K562 (cell line): ENCODE measurements around the gene AK5. TPM values are rescaled to one million over a fixed set of nuclear protein-coding genes. Genes with fewer than 3 reads are reported as not detected.

Source experiments
- ATAC-seq: fragments of 200-7000 bp; cut with Tn5 transposase; 3 replicates; pipeline ENCODE4 v1.9.1; 2020; ENCODE audit warnings: moderate library complexity
- BruUV-seq: library from RNA; stranded (reverse); fragments of 400-500 nt; replicated peaks from 2 replicates; lab custom pipeline; 2021; lab: Mats Ljungman, UMichigan
- CTCF ChIA-PET: fragments of 300-600 bp; formaldehyde crosslinking; extraction: SDS; loops from one replicate; lab custom pipeline; 2021; ENCODE audit warnings: low intra/inter-chr PET ratio; lab: Yijun Ruan, JAX
- POLR2A ChIA-PET: fragments of 300-600, 350-650 bp; sonication (Branson Sonifier 250); formaldehyde crosslinking; extraction: SDS; loops from one replicate; lab custom pipeline; 2021; ENCODE audit warnings: antibody characterized with exemption, inconsistent platforms; lab: Yijun Ruan, JAX
- DNase-seq, 4 experiments: peaks; one replicate each; pipeline versions ENCODE4 v3.0.0 to v3.0.0-alpha.2; 2011 to 2018; ENCODE audit warnings: low spot score in 3 of 4, mixed read lengths in 3 of 4; ENCODE audit errors: extremely low read depth in 1 of 4
- FAIRE-seq: peaks from 2 replicates; lab custom pipeline; 2011; peaks lifted over from hg19 to GRCh38; lab: Jason Lieb, UNC
- H2AFZ ChIP-seq: 2 replicates; pipeline ENCODE4 v1.6.0; 2011; ENCODE audit warnings: low read depth, low read length, control low read depth, inconsistent platforms
- H3K27ac ChIP-seq: fragments of 200-600 bp; 3 replicates; pipeline ENCODE4 v1.8.0; 2011; ENCODE audit warnings: low read depth, mild to moderate bottlenecking, control low read depth, inconsistent platforms, low read length, moderate library complexity, mixed read lengths; ENCODE audit errors: extremely low read depth
- H3K27me3 ChIP-seq, 2 experiments: fragments of 300-600 bp in 1 of 2; 2 replicates in 1 of 2; 3 replicates in 1 of 2; pipeline versions ENCODE4 v1.6.0 to v1.8.0; 2011; ENCODE audit warnings: inconsistent platforms in 2 of 2, low read length in 2 of 2, mild to moderate bottlenecking in 1 of 2, mixed read lengths in 1 of 2, moderate library complexity in 1 of 2; ENCODE audit not compliant: control insufficient read depth in 2 of 2, insufficient read depth in 2 of 2
- H3K36me3 ChIP-seq: fragments of 300-600 bp; 3 replicates; pipeline ENCODE4 v1.8.0; 2011; ENCODE audit warnings: mild to moderate bottlenecking, low read length, inconsistent platforms; ENCODE audit not compliant: control insufficient read depth, insufficient read depth
- H3K4me1 ChIP-seq, 2 experiments: fragments of 200-600 bp in 1 of 2; replicated peaks in 1 of 2; 2 replicates in 1 of 2; 3 replicates in 1 of 2; pipeline versions ENCODE4 v1.5.1 to v1.8.0; 2011; ENCODE audit warnings: inconsistent platforms in 2 of 2, low read length in 2 of 2, mild to moderate bottlenecking in 1 of 2, mixed read lengths in 1 of 2, moderate library complexity in 1 of 2; ENCODE audit not compliant: control insufficient read depth in 2 of 2, insufficient read depth in 2 of 2
- H3K4me2 ChIP-seq: 2 replicates; pipeline ENCODE4 v1.6.1; 2011; ENCODE audit warnings: low read length, control low read depth, inconsistent platforms, mixed read lengths; ENCODE audit not compliant: insufficient read depth
- H3K4me3 ChIP-seq: fragments of 200-600 bp; sonication (generic), shearing (Covaris generic); 2 replicates; pipeline ENCODE4 v1.5.1; 2016; ENCODE audit warnings: control low read depth, inconsistent platforms
- H3K79me2 ChIP-seq: fragments of 200-600 bp; 3 replicates; pipeline ENCODE4 v1.8.0; 2011; ENCODE audit warnings: low read length, inconsistent platforms; ENCODE audit not compliant: control insufficient read depth, insufficient read depth
- H3K9ac ChIP-seq, 2 experiments: 2 replicates each; pipeline versions ENCODE4 v1.6.0 to v1.6.1; 2011; ENCODE audit warnings: low read depth in 2 of 2, low read length in 2 of 2, control low read depth in 1 of 2, inconsistent platforms in 1 of 2, mild to moderate bottlenecking in 1 of 2, mixed read lengths in 1 of 2; ENCODE audit not compliant: insufficient read depth in 1 of 2
- H3K9me1 ChIP-seq: one replicate; pipeline ENCODE4 v1.6.0; 2011; ENCODE audit warnings: inconsistent platforms, mild to moderate bottlenecking, low read length, moderate library complexity; ENCODE audit not compliant: control insufficient read depth, insufficient read depth
- H3K9me3 ChIP-seq: replicated peaks from 2 replicates; pipeline ENCODE4 v1.5.1; 2011; ENCODE audit warnings: low read depth, low read length, inconsistent platforms; ENCODE audit not compliant: control insufficient read depth, insufficient read depth
- H4K20me1 ChIP-seq: replicated peaks from 2 replicates; pipeline ENCODE4 v1.6.1; 2011; ENCODE audit warnings: low read length, inconsistent platforms, mixed read lengths; ENCODE audit not compliant: control insufficient read depth, insufficient read depth
- BMI1 ChIP-seq: fragments of 150-350 bp; IDR thresholded peaks from 2 replicates; pipeline ENCODE4 v1.6.1; 2014; ENCODE audit warnings: low read length
- HNRNPL ChIP-seq: fragments of 200-400 bp; formaldehyde crosslinking; IDR thresholded peaks from 2 replicates; pipeline ENCODE4 v1.6.1; 2017; ENCODE audit warnings: low read depth, mild to moderate bottlenecking, low read length
- KLF13 ChIP-seq: fragments of 450-650 bp; IDR thresholded peaks from 2 replicates; pipeline ENCODE4 v1.6.1; 2016; ENCODE audit warnings: missing genetic modification characterization, low read depth, mild to moderate bottlenecking, missing compliant biosample characterization, moderate library complexity, borderline replicate concordance
- POLR2AphosphoS5 ChIP-seq: IDR thresholded peaks from 2 replicates; pipeline ENCODE4 v1.6.1; 2011; ENCODE audit warnings: mild to moderate bottlenecking, low read depth, low read length, moderate library complexity; ENCODE audit not compliant: control insufficient read depth, insufficient read depth
- PTTG1 ChIP-seq: fragments of 450-650 bp; IDR thresholded peaks from 2 replicates; pipeline ENCODE4 v1.6.1; 2016; ENCODE audit warnings: low read depth, mild to moderate bottlenecking, missing genetic modification characterization, missing compliant biosample characterization
- SRSF3 ChIP-seq: fragments of 200-400 bp; formaldehyde crosslinking; IDR thresholded peaks from 2 replicates; pipeline ENCODE4 v1.6.1; 2016; ENCODE audit warnings: mild to moderate bottlenecking, low read length, moderate library complexity; ENCODE audit not compliant: insufficient read depth
- TAL1 ChIP-seq: fragments of 450-650 bp; IDR thresholded peaks from 2 replicates; pipeline ENCODE4 v1.6.1; 2016; ENCODE audit warnings: mild to moderate bottlenecking
- ZNF354B ChIP-seq: fragments of 250-450 bp; sonication (Bioruptor Pico); IDR thresholded peaks from 2 replicates; pipeline ENCODE4 v1.4.0; 2020
- ZNF586 ChIP-seq: fragments of 450-650 bp; formaldehyde crosslinking; conservative IDR thresholded peaks from 2 replicates; pipeline ENCODE4 v1.4.0; 2020; ENCODE audit warnings: mild to moderate bottlenecking, moderate library complexity
- WGBS: fragments of 100-300 bp; shearing (Covaris generic); methylation state at CpG from one replicate; pipeline ENCODE4 v1.1.6; 2016; ENCODE audit warnings: low coverage, mixed read lengths; ENCODE audit not compliant: insufficient coverage; ENCODE audit errors: missing lambda C conversion rate; 5-methylcytosine and 5-hydroxymethylcytosine counted together
- in situ Hi-C: fragments of 300-500 bp; cut with MboI; formaldehyde crosslinking; loops from 4 replicates; pipeline ENCODE4 v1.15.0; 2018; ENCODE audit warnings: inconsistent platforms, mixed read lengths
- intact Hi-C: fragments of 100-400 bp; cut with micrococcal nuclease; formaldehyde crosslinking; loops from 2 replicates; pipeline ENCODE4 v1.14.2; 2022
- polyA plus RNA-seq, 8 experiments: library from polyadenylated mRNA; depleted of rRNA in 4 of 8; stranded (reverse) in 5 of 8; unstranded in 3 of 8; fragments of >200 nt; fragmentation: Nextera tagmentation in 2 of 8; fragmentation: Illumina TruSeq in 1 of 8; extraction: Ambion mirVana in 2 of 8; extraction: Trizol in 1 of 8; gene quantifications; 2 replicates each; pipeline versions ENCODE4 v1.2.1 to v1.2.3, GENCODE V29; 2011 to 2014; ENCODE audit warnings: inconsistent platforms in 1 of 8, missing spikeins in 1 of 8
- total RNA-seq, 7 experiments: library from RNA; depleted of rRNA in 6 of 7; stranded (reverse); fragments of >200 nt in 6 of 7; fragmentation: Illumina TruSeq in 2 of 7; extraction: Trizol in 2 of 7; gene quantifications; 2 replicates each; pipeline versions ENCODE4 v1.2.1 to v1.2.3, GENCODE V29; 2011 to 2021; ENCODE audit warnings: low replicate concordance in 1 of 7
- TF ChIP-seq, protein P1 (sequence below): fragments of 450-650 bp; IDR thresholded peaks from 2 replicates; pipeline ENCODE4 v1.6.1; 2018; ENCODE audit warnings: mild to moderate bottlenecking, low read depth; ENCODE audit not compliant: partially characterized antibody
- TF ChIP-seq, protein P2 (sequence below): sonication (generic); formaldehyde crosslinking; IDR thresholded peaks from 2 replicates; pipeline ENCODE4 v1.9.0; 2022; ENCODE audit warnings: mild to moderate bottlenecking, missing genetic modification reagents
- TF ChIP-seq, protein P3 (sequence below): sonication (generic); formaldehyde crosslinking; IDR thresholded peaks from 2 replicates; pipeline ENCODE4 v1.9.0; 2022; ENCODE audit warnings: mild to moderate bottlenecking, missing genetic modification reagents
- TF ChIP-seq, protein P4 (sequence below), 2 experiments: IDR thresholded peaks in 1 of 2; conservative IDR thresholded peaks in 1 of 2; 2 replicates each; pipeline ENCODE4 v1.6.1; 2016; ENCODE audit warnings: low read depth in 2 of 2, mild to moderate bottlenecking in 1 of 2, missing compliant biosample characterization in 1 of 2, missing genetic modification characterization in 1 of 2, moderate library complexity in 1 of 2

Gene AK5
- total and polyA plus RNA-seq, 9 of the 15 experiments (the other 6 are each of a cell fraction or from before 2014, with no cell fraction given): 0.06 TPM; not detected in 8

DNA sequence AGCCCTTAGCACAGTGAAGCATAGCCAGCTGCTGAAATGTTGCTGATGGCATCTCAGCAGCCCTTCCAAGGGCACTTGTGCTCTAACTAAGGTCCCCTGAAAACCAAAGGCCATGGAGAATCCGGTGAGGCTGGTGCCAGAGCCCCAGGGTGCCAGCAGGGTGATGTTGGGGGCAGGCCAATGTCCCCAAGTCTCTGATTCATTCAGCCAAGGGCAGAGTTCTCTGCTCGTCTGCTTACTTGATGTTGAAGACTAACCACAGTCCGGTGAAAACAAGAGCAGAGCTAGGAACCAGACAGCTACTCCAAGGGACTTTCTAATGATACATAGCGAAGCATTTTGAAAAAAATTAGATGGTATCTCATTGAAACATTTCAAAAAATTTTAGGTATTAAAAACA lies 250.8 kb downstream of the AK5 start:
- ChIA-PET POLR2A (no interaction called here), CTCF (no interaction called here)
- no peaks in the 10 kb centered on the region for H3K9me3 ChIP-seq
- no peak overlapping the region for H3K4me3 ChIP-seq
- no peaks in the 10 kb centered on the region for H3K36me3 ChIP-seq
- ATAC-seq (no peak), FAIRE-seq (no peak), DNase-seq (no peak)
- H3K4me1 ChIP-seq: no peaks in the 10 kb centered on the region; a peak in 1 of 5 replicates
- in situ Hi-C loops: no loop called here
- no peak overlapping the region for H3K9ac ChIP-seq
- H3K27me3 ChIP-seq: peaks cover 2 to 19% of the 10 kb centered on the region in 2 experiments; a peak in 3 of 5 replicates
- H4K20me1 ChIP-seq: no peaks in the 10 kb centered on the region
- intact Hi-C loops: loop anchor here (1.0 to 10.0 kb wide), 4 partner anchors 150 to 1380 kb away; partner anchors contain the start of gene ZZZ3
- no peaks in the 10 kb centered on the region for H3K9me1 ChIP-seq
- H2AFZ ChIP-seq: no peak overlapping the region
- no peak overlapping the region for H3K4me2 ChIP-seq
- H3K79me2 ChIP-seq: no peaks in the 10 kb centered on the region
- WGBS: 36% methylated on average over 4 of the region's 4 CpGs
- BruUV-seq: no TSS peak
- no peak overlapping the region for H3K27ac ChIP-seq
- TF ChIP-seq BMI1 (no peak), POLR2AphosphoS5 (no peak), ZNF586 (CRISPR knock-in tag) (no peak), SRSF3 (no peak), ZNF354B (CRISPR knock-in tag) (no peak), KLF13 (no peak), PTTG1 (no peak), HNRNPL (no peak), TAL1 (no peak)
- TF ChIP-seq, protein P1, sequence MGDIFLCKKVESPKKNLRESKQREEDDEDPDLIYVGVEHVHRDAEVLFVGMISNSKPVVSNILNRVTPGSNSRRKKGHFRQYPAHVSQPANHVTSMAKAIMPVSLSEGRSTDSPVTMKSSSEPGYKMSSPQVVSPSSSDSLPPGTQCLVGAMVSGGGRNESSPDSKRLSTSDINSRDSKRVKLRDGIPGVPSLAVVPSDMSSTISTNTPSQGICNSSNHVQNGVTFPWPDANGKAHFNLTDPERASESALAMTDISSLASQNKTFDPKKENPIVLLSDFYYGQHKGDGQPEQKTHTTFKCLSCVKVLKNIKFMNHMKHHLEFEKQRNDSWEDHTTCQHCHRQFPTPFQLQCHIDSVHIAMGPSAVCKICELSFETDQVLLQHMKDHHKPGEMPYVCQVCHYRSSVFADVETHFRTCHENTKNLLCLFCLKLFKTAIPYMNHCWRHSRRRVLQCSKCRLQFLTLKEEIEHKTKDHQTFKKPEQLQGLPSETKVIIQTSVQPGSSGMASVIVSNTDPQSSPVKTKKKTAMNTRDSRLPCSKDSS: no peak
- TF ChIP-seq, protein P2, sequence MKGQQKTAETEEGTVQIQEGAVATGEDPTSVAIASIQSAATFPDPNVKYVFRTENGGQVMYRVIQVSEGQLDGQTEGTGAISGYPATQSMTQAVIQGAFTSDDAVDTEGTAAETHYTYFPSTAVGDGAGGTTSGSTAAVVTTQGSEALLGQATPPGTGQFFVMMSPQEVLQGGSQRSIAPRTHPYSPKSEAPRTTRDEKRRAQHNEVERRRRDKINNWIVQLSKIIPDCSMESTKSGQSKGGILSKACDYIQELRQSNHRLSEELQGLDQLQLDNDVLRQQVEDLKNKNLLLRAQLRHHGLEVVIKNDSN (CRISPR knock-in tag): no peak
- TF ChIP-seq, protein P3, sequence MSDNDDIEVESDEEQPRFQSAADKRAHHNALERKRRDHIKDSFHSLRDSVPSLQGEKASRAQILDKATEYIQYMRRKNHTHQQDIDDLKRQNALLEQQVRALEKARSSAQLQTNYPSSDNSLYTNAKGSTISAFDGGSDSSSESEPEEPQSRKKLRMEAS (CRISPR knock-in tag): no peak
- TF ChIP-seq, protein P4, sequence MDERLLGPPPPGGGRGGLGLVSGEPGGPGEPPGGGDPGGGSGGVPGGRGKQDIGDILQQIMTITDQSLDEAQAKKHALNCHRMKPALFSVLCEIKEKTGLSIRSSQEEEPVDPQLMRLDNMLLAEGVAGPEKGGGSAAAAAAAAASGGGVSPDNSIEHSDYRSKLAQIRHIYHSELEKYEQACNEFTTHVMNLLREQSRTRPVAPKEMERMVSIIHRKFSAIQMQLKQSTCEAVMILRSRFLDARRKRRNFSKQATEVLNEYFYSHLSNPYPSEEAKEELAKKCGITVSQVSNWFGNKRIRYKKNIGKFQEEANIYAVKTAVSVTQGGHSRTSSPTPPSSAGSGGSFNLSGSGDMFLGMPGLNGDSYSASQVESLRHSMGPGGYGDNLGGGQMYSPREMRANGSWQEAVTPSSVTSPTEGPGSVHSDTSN (CRISPR knock-in tag; IDR thresholded peaks at IDR 0.05; ENCODE audit: low read depth): no peak
- TF ChIP-seq, protein P4 (tag; conservative IDR thresholded peaks at IDR 0.05; ENCODE audit: low read depth): no peak
